Suppressor macrophage treated with lipopolysaccharide for 4 hours (primary cell): ENCODE results near the gene BCAS3.
A peak's percentile ranks its signal among the peaks of the same experiment; 100 is the strongest.
"Not testable (repeated sequence)": the region's sequence is repeated elsewhere in the genome, so short reads cannot be mapped to it uniquely, and the experiment has no call there.

Experiments used
- DNase-seq: peaks from one replicate; pipeline ENCODE4 v3.0.0-alpha.2; 2020

Gene BCAS3

GRCh38 chr17:61139219-61139618, 461.6 kb downstream of the BCAS3 start:
- DNase-seq = peak; percentile 78

- DNase-seq = peak; percentile 60
Observed at GRCh38 chr17:61140081-61140786, 462.6 kb downstream of the BCAS3 start.

GRCh38 chr17:61143026-61143425, 465.4 kb downstream of the BCAS3 start:
- DNase-seq = no peak

GRCh38 chr17:61144137-61144536, 466.5 kb downstream of the BCAS3 start:
- no peak for DNase-seq

- no peak for DNase-seq
Observed at GRCh38 chr17:61144617-61145564, 467.2 kb downstream of the BCAS3 start.

- DNase-seq = not testable (repeated sequence)
Observed at GRCh38 chr17:61146833-61147232, 469.2 kb downstream of the BCAS3 start.

- no peak for DNase-seq
Observed at GRCh38 chr17:61149106-61149825, 471.6 kb downstream of the BCAS3 start.

- no peak for DNase-seq
Observed at GRCh38 chr17:61149862-61150362, 472.3 kb downstream of the BCAS3 start.

GRCh38 chr17:61150686-61151299, 473.1 kb downstream of the BCAS3 start:
- peak; percentile 38 for DNase-seq

GRCh38 chr17:61152898-61153297, 475.2 kb downstream of the BCAS3 start:
- DNase-seq = no peak

GRCh38 chr17:61155590-61156237, 478.1 kb downstream of the BCAS3 start:
- no peak for DNase-seq

GRCh38 chr17:61157246-61157886, 479.7 kb downstream of the BCAS3 start:
- no peak for DNase-seq

- DNase-seq = no peak
Observed at GRCh38 chr17:61158376-61158775, 480.7 kb downstream of the BCAS3 start.

- no peak for DNase-seq
Observed at GRCh38 chr17:61159221-61159814, 481.7 kb downstream of the BCAS3 start.

- no peak for DNase-seq
Observed at GRCh38 chr17:61160204-61160603, 482.6 kb downstream of the BCAS3 start.

GRCh38 chr17:61160789-61161445, 483.3 kb downstream of the BCAS3 start:
- DNase-seq = no peak

- DNase-seq = no peak
Observed at GRCh38 chr17:61161615-61162134, 484.0 kb downstream of the BCAS3 start.

GRCh38 chr17:61164517-61164916, 486.9 kb downstream of the BCAS3 start:
- no peak for DNase-seq

- no peak for DNase-seq
Observed at GRCh38 chr17:61167075-61167474, 489.4 kb downstream of the BCAS3 start.

GRCh38 chr17:61168506-61168905, 490.9 kb downstream of the BCAS3 start:
- DNase-seq = no peak
